ENCODE data around the gene NHLRC2. TPM values are rescaled to one million over a fixed set of nuclear protein-coding genes. Genes with fewer than 3 reads are reported as not detected.
A peak's percentile ranks its signal among the peaks of the same experiment; 100 is the strongest.

The NHLRC2 gene
- total RNA-seq, 2 donors from 2014 or later, result 30.2 to 47.5 TPM

- DNase-seq (ENCODE audit: low spot score), result no peak
- ATAC-seq, result no peak
- Mint-ChIP-seq H3K9me3 (peaks cover 3% of the 10 kb centered on the region), H3K27ac (peak overlapping the region in 1 of 2 donors; percentile 7), H3K27me3 (no peaks in the 10 kb centered on the region), H3K36me3 (peaks cover 16% of the 10 kb centered on the region), H3K4me1 (ENCODE audit: low read depth in 2 of 2) (peaks cover 20 to 26% of the 10 kb centered on the region in 2 donors), H3K4me3 (no peak overlapping the region)
Measured at GRCh38 chr10:113875212-113875611, 20.8 kb downstream of the NHLRC2 start.

- Mint-ChIP-seq H3K4me1 (ENCODE audit: low read depth in 2 of 2) (peaks cover 21 to 26% of the 10 kb centered on the region in 2 donors), H3K4me3 (no peak overlapping the region), H3K36me3 (peaks cover 16% of the 10 kb centered on the region), H3K27me3 (no peaks in the 10 kb centered on the region), H3K9me3 (peaks cover 3% of the 10 kb centered on the region), H3K27ac (no peak overlapping the region)
- ATAC-seq, result no peak
- no peak for DNase-seq (ENCODE audit: low spot score)
Measured at GRCh38 chr10:113876461-113876860, 22.0 kb downstream of the NHLRC2 start.

GRCh38 chr10:113879691-113880090 is 25.2 kb downstream of the NHLRC2 start:
- Mint-ChIP-seq H3K27ac (no peak overlapping the region), H3K4me3 (no peak overlapping the region), H3K36me3 (peaks cover 18% of the 10 kb centered on the region), H3K27me3 (no peaks in the 10 kb centered on the region), H3K4me1 (ENCODE audit: low read depth in 2 of 2) (peaks cover 28 to 30% of the 10 kb centered on the region in 2 donors), H3K9me3 (peaks cover 3% of the 10 kb centered on the region)
- DNase-seq (ENCODE audit: low spot score) (no peak), ATAC-seq (no peak)

- peaks cover 18% of the 10 kb centered on the region for H3K36me3 Mint-ChIP-seq
Measured at GRCh38 chr10:113880236-113880635, 25.8 kb downstream of the NHLRC2 start.

GRCh38 chr10:113882240-113882639 is 27.8 kb downstream of the NHLRC2 start:
- Mint-ChIP-seq H3K36me3 (peaks cover 26% of the 10 kb centered on the region), H3K27me3 (no peaks in the 10 kb centered on the region), H3K4me3 (peak overlapping the region; percentile 34), H3K9me3 (peaks cover 3% of the 10 kb centered on the region), H3K27ac (peak overlapping the region in 1 of 2 donors; percentile 52), H3K4me1 (ENCODE audit: low read depth in 2 of 2) (peaks cover 19% of the 10 kb centered on the region in 2 donors)
- DNase-seq (ENCODE audit: low spot score) (no peak), ATAC-seq (no peak)

More at GRCh38 chr10:113880236-113880635, 25.8 kb downstream of the NHLRC2 start:
- Mint-ChIP-seq H3K4me1 (ENCODE audit: low read depth in 2 of 2) (peaks cover 23 to 25% of the 10 kb centered on the region in 2 donors), H3K27ac (no peak overlapping the region), H3K9me3 (peaks cover 3% of the 10 kb centered on the region), H3K27me3 (no peaks in the 10 kb centered on the region), H3K4me3 (no peak overlapping the region)
- ATAC-seq, result no peak
- no peak for DNase-seq (ENCODE audit: low spot score)

GRCh38 chr10:113889911-113890310 is 35.5 kb downstream of the NHLRC2 start:
- DNase-seq (ENCODE audit: low spot score) (no peak), ATAC-seq (no peak)
- Mint-ChIP-seq H3K27ac (no peak overlapping the region), H3K36me3 (peaks cover 9% of the 10 kb centered on the region), H3K27me3 (no peaks in the 10 kb centered on the region), H3K9me3 (no peaks in the 10 kb centered on the region), H3K4me1 (ENCODE audit: low read depth in 2 of 2) (peaks cover 0 to 6% of the 10 kb centered on the region in 2 donors), H3K4me3 (no peak overlapping the region)

- Mint-ChIP-seq H3K27ac (no peak overlapping the region), H3K9me3 (no peaks in the 10 kb centered on the region), H3K36me3 (peaks cover 9% of the 10 kb centered on the region), H3K27me3 (no peaks in the 10 kb centered on the region), H3K4me3 (no peak overlapping the region), H3K4me1 (ENCODE audit: low read depth in 2 of 2) (peaks cover 0 to 9% of the 10 kb centered on the region in 2 donors)
- DNase-seq (ENCODE audit: low spot score) (no peak), ATAC-seq (no peak)
Measured at GRCh38 chr10:113890769-113891168, 36.3 kb downstream of the NHLRC2 start.

GRCh38 chr10:113891476-113891875 is 37.0 kb downstream of the NHLRC2 start:
- H3K4me1 Mint-ChIP-seq (ENCODE audit: low read depth in 2 of 2), result peaks cover 0 to 9% of the 10 kb centered on the region in 2 donors
- H3K4me3 Mint-ChIP-seq, result no peak overlapping the region
- ATAC-seq, result no peak

GRCh38 chr10:113893570-113893969 is 39.1 kb downstream of the NHLRC2 start:
- no peaks in the 10 kb centered on the region for H3K9me3 Mint-ChIP-seq
- H3K4me3 Mint-ChIP-seq, result no peak overlapping the region
- H3K27ac Mint-ChIP-seq, result no peak overlapping the region
- H3K4me1 Mint-ChIP-seq (ENCODE audit: low read depth in 2 of 2), result peaks cover 0 to 9% of the 10 kb centered on the region in 2 donors
- H3K27me3 Mint-ChIP-seq, result no peaks in the 10 kb centered on the region
- no peak for ATAC-seq
- DNase-seq (ENCODE audit: low spot score), result no peak
- H3K36me3 Mint-ChIP-seq, result no peaks in the 10 kb centered on the region

More at GRCh38 chr10:113891476-113891875, 37.0 kb downstream of the NHLRC2 start:
- H3K36me3 Mint-ChIP-seq, result peaks cover 5% of the 10 kb centered on the region
- H3K27me3 Mint-ChIP-seq, result no peaks in the 10 kb centered on the region
- DNase-seq (ENCODE audit: low spot score), result no peak
- no peak overlapping the region for H3K27ac Mint-ChIP-seq
- no peaks in the 10 kb centered on the region for H3K9me3 Mint-ChIP-seq

- ATAC-seq (no peak), DNase-seq (ENCODE audit: low spot score) (no peak)
- Mint-ChIP-seq H3K4me3 (no peak overlapping the region), H3K9me3 (no peaks in the 10 kb centered on the region), H3K4me1 (ENCODE audit: low read depth in 2 of 2) (peaks cover 0 to 8% of the 10 kb centered on the region in 2 donors), H3K36me3 (no peaks in the 10 kb centered on the region), H3K27ac (no peak overlapping the region), H3K27me3 (no peaks in the 10 kb centered on the region)
Measured at GRCh38 chr10:113894581-113894980, 40.1 kb downstream of the NHLRC2 start.

GRCh38 chr10:113895018-113895417 is 40.6 kb downstream of the NHLRC2 start:
- DNase-seq (ENCODE audit: low spot score), result no peak
- H3K27me3 Mint-ChIP-seq, result no peaks in the 10 kb centered on the region
- H3K4me3 Mint-ChIP-seq, result no peak overlapping the region
- H3K4me1 Mint-ChIP-seq (ENCODE audit: low read depth in 2 of 2), result peaks cover 0 to 8% of the 10 kb centered on the region in 2 donors
- no peaks in the 10 kb centered on the region for H3K36me3 Mint-ChIP-seq
- H3K27ac Mint-ChIP-seq, result no peak overlapping the region
- H3K9me3 Mint-ChIP-seq, result no peaks in the 10 kb centered on the region
- no peak for ATAC-seq

- H3K9me3 Mint-ChIP-seq, result no peaks in the 10 kb centered on the region
- no peak overlapping the region for H3K4me3 Mint-ChIP-seq
- DNase-seq (ENCODE audit: low spot score), result no peak
- peaks cover 0 to 6% of the 10 kb centered on the region in 2 donors for H3K4me1 Mint-ChIP-seq (ENCODE audit: low read depth in 2 of 2)
- H3K27me3 Mint-ChIP-seq, result no peaks in the 10 kb centered on the region
- no peak for ATAC-seq
- H3K36me3 Mint-ChIP-seq, result peaks cover 6% of the 10 kb centered on the region
- H3K27ac Mint-ChIP-seq, result no peak overlapping the region
Measured at GRCh38 chr10:113897693-113898618, 43.5 kb downstream of the NHLRC2 start.

- no peak for DNase-seq (ENCODE audit: low spot score)
- H3K4me3 Mint-ChIP-seq, result no peak overlapping the region
- no peak overlapping the region for H3K27ac Mint-ChIP-seq
- no peaks in the 10 kb centered on the region for H3K9me3 Mint-ChIP-seq
- ATAC-seq, result no peak
- H3K36me3 Mint-ChIP-seq, result peaks cover 11% of the 10 kb centered on the region
- peaks cover 0 to 6% of the 10 kb centered on the region in 2 donors for H3K4me1 Mint-ChIP-seq (ENCODE audit: low read depth in 2 of 2)
- H3K27me3 Mint-ChIP-seq, result no peaks in the 10 kb centered on the region
Measured at GRCh38 chr10:113899952-113900598, 45.6 kb downstream of the NHLRC2 start.

- H3K4me3 Mint-ChIP-seq, result no peak overlapping the region
- no peak overlapping the region for H3K27ac Mint-ChIP-seq
Measured at GRCh38 chr10:113905756-113906155, 51.3 kb downstream of the NHLRC2 start.

More at GRCh38 chr10:113905756-113906155, 51.3 kb downstream of the NHLRC2 start:
- no peak for DNase-seq (ENCODE audit: low spot score)
- peaks cover 0 to 3% of the 10 kb centered on the region in 2 donors for H3K4me1 Mint-ChIP-seq (ENCODE audit: low read depth in 2 of 2)
- H3K9me3 Mint-ChIP-seq, result no peaks in the 10 kb centered on the region
- H3K27me3 Mint-ChIP-seq, result no peaks in the 10 kb centered on the region
- peaks cover 18% of the 10 kb centered on the region for H3K36me3 Mint-ChIP-seq
- no peak for ATAC-seq
